Body of pancreas (tissue), 4 donors: ENCODE measurements around the gene RANGAP1. TPM values are rescaled to one million over a fixed set of nuclear protein-coding genes. Genes with fewer than 3 reads are reported as not detected.

Source experiments
- ATAC-seq: fragments of 150-250 bp; one replicate; pipeline ENCODE4 v1.9.1; 2016
- DNase-seq, 4 donors: peaks; one replicate each; pipeline ENCODE4 v3.0.0-alpha.2; 2019
- H3K27ac ChIP-seq, 4 donors: fragments of 200-600 bp; sonication (generic); 1 replicate in 3 of 4; 2 replicates in 1 of 4; pipeline versions ENCODE4 v1.5.1 to v1.6.1; 2016 to 2019; ENCODE audit warnings: mild to moderate bottlenecking in 1 of 4, mixed read lengths in 1 of 4, moderate library complexity in 1 of 4
- H3K27me3 ChIP-seq, 2 donors: fragments of 200-600 bp; sonication (generic); one replicate each; pipeline ENCODE4 v1.6.0; 2016; ENCODE audit warnings: mild to moderate bottlenecking in 1 of 2
- H3K36me3 ChIP-seq, 2 donors: fragments of 200-600 bp; sonication (generic); replicated peaks in 1 of 2; 2 replicates each; pipeline ENCODE4 v1.5.1; 2016; ENCODE audit warnings: low read depth in 2 of 2; ENCODE audit not compliant: insufficient read depth in 1 of 2
- H3K4me1 ChIP-seq: fragments of 200-600 bp; sonication (generic); one replicate; pipeline ENCODE4 v1.6.0; 2016
- H3K4me3 ChIP-seq, 2 donors: fragments of 200-600 bp; sonication (generic); 1 replicate in 1 of 2; 2 replicates in 1 of 2; pipeline ENCODE4 v1.5.1; 2016 to 2019
- H3K9me3 ChIP-seq, 3 donors: fragments of 200-600 bp; sonication (generic); 1 replicate in 2 of 3; 2 replicates in 1 of 3; pipeline ENCODE4 v1.5.1; 2016
- POLR2A ChIP-seq, 3 donors: fragments of 450-650 bp; IDR thresholded peaks; one replicate each; pipeline ENCODE4 v1.6.1; 2016; ENCODE audit warnings: antibody characterized with exemption in 3 of 3, mild to moderate bottlenecking in 2 of 3
- WGBS, 2 donors: methylation state at CpG; one replicate each; pipeline ENCODE4 v1.1.5; 2017; 5-methylcytosine and 5-hydroxymethylcytosine counted together
- intact Hi-C: fragments of 100-400 bp; cut with DNase I; formaldehyde crosslinking; loops from one replicate; pipeline ENCODE4 v1.15.1; 2023
- total RNA-seq, 2 donors: library from RNA; depleted of rRNA; stranded (reverse); fragments of >200 nt; gene quantifications; one replicate each; pipeline ENCODE4 v1.1.0, GENCODE V29; 2016
- TF ChIP-seq, protein P1 (sequence below), 7 experiments: fragments of 450-650 bp in 4 of 7; fragments of 200-600 bp in 3 of 7; sonication (generic) in 3 of 7; IDR thresholded peaks; one replicate each; pipeline ENCODE4 v1.5.1; 2016 to 2019; ENCODE audit warnings: antibody characterized with exemption in 7 of 7

Gene RANGAP1
- total RNA-seq, 2 donors from 2014 or later, result 45.4 to 62.3 TPM

DNA sequence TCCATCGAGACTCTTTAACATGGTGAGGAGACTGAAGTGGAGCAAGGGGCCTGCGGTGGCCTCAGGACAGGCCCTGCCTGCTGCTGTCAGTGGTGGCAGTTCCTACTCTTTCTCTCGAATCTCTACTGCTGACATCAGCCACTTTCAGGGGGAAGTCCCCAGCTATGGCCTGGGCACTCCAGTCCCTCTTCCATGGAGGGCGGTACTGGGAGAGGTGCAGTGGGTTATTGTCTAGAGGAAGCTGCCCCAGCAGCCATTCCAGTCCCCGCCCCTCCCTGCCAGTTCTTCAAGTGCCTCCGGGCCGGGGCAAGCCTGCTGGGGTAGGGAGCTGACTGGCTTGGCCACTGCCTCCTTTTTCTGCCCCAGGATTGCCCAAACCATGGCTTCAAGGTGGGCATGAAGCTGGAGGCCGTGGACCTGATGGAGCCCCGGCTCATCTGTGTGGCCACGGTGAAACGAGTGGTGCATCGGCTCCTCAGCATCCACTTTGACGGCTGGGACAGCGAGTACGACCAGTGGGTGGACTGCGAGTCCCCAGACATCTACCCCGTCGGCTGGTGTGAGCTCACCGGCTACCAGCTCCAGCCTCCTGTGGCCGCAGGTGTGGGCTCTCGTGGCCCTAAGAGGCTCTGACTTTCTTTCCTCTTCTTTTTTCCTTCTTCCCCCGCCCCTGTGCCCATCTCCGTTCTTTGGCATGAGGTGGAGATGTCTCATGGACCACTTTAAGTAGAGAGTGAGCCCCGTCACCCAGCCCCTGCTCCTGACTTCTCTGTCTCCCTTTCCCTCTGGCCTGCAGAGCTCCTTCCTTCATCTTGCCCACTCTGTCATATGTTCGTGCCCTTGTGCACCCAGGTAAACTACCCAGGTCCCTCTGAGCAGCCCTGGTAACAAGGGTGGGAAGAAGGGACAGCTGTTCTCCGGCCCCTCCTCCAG is 59.0 kb downstream of the RANGAP1 start:
- no peaks in the 10 kb centered on the region for H3K9me3 ChIP-seq
- 92 to 94% methylated on average over 14 to 25 of the region's 26 CpGs for WGBS, 2 donors
- no peak for ATAC-seq

DNA sequence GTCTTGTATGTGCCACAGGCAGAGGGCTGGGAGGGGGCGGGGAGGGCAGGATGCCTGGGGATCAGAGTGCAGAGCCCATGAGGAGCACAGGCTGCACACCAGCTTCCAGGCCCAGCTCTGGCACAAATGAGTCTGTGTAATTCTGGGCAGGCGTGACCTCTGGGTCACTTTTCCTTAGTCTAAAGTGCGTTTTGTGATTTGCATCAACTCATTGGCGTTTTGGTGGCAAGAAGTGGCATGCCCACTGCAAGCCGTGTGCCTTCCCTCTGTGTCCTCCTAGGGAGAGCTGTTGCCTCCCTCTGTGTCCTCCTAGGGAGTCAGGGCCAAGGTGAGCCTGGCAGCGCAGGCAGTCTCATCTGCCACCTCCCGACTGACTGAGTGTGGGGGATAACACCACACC is 62.5 kb downstream of the RANGAP1 start:
- no peak for DNase-seq
- H3K4me1 ChIP-seq, result no peaks in the 10 kb centered on the region
- no peaks in the 10 kb centered on the region for H3K27me3 ChIP-seq
- H3K9me3 ChIP-seq, result no peaks in the 10 kb centered on the region
- WGBS, 2 donors, result 83% methylated on average over 4 to 6 of the region's 7 CpGs
- TF ChIP-seq, protein P1, sequence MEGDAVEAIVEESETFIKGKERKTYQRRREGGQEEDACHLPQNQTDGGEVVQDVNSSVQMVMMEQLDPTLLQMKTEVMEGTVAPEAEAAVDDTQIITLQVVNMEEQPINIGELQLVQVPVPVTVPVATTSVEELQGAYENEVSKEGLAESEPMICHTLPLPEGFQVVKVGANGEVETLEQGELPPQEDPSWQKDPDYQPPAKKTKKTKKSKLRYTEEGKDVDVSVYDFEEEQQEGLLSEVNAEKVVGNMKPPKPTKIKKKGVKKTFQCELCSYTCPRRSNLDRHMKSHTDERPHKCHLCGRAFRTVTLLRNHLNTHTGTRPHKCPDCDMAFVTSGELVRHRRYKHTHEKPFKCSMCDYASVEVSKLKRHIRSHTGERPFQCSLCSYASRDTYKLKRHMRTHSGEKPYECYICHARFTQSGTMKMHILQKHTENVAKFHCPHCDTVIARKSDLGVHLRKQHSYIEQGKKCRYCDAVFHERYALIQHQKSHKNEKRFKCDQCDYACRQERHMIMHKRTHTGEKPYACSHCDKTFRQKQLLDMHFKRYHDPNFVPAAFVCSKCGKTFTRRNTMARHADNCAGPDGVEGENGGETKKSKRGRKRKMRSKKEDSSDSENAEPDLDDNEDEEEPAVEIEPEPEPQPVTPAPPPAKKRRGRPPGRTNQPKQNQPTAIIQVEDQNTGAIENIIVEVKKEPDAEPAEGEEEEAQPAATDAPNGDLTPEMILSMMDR (IDR thresholded peaks at IDR 0.05), result no peak
- no peak for TF ChIP-seq POLR2A (IDR thresholded peaks at IDR 0.05)
- no peak overlapping the region for H3K4me3 ChIP-seq
- intact Hi-C loops, result no loop called here
- no peak overlapping the region for H3K27ac ChIP-seq
- ATAC-seq, result no peak
- peaks cover 0 to 26% of the 10 kb centered on the region in 2 donors for H3K36me3 ChIP-seq

More for the DNA sequence above, 59.0 kb downstream of the RANGAP1 start:
- intact Hi-C loops, result no loop called here
- Histone ChIP-seq H3K27ac (no peak overlapping the region), H3K27me3 (no peaks in the 10 kb centered on the region), H3K4me1 (no peaks in the 10 kb centered on the region), H3K4me3 (no peak overlapping the region), H3K36me3 (peaks cover 0 to 15% of the 10 kb centered on the region in 2 donors)
- TF ChIP-seq, protein P1 (IDR thresholded peaks at IDR 0.05), result no peak
- no peak for TF ChIP-seq POLR2A (IDR thresholded peaks at IDR 0.05)
- DNase-seq, result peak in 1 of 4 donors; percentile 36

DNA sequence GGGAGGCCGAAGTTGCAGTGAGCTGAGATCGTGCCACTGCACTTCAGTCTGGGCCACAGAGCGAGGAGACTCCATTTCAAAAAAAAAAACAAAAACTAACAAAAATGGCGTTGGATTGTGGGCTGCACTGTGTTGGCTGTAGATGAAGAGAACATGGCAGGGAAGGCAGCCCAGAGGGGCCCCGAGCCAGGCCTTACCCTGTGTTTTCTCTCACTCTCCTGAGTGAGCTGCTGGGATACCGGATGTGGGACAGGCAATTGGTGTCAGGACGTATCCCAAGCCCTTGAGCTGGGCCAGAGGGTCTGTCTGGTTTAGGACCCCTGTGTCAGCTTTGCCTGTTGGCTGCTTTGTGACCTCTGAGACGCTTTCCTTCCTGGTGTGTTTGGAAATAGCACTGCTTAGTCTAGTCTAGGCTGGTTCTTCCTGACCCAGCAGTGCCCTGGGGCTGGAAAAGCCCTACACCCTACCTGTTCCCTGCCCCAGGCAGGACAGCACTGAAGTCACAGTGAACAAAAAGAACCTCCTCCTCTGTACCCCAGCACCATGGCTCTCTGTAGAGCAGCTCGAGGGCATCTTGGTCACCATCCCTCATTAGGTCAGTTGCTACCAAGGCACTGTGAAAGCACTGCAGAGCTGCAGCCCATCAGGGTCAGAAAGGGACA is 63.0 kb downstream of the RANGAP1 start:
- DNase-seq (no peak), ATAC-seq (no peak)
- TF ChIP-seq, protein P1 (IDR thresholded peaks at IDR 0.05), result no peak
- TF ChIP-seq POLR2A (IDR thresholded peaks at IDR 0.05), result no peak
- Histone ChIP-seq H3K4me3 (no peak overlapping the region), H3K4me1 (no peaks in the 10 kb centered on the region), H3K27ac (no peak overlapping the region), H3K27me3 (no peaks in the 10 kb centered on the region), H3K36me3 (peaks cover 0 to 26% of the 10 kb centered on the region in 2 donors), H3K9me3 (no peaks in the 10 kb centered on the region)
- 89 to 90% methylated on average over 8 to 9 of the region's 9 CpGs for WGBS, 2 donors
- intact Hi-C loops, result no loop called here

- 70 to 87% methylated on average over 14 to 16 of the region's 16 CpGs for WGBS, 2 donors
- Histone ChIP-seq H3K4me1 (no peaks in the 10 kb centered on the region), H3K36me3 (peaks cover 0 to 16% of the 10 kb centered on the region in 2 donors), H3K9me3 (no peaks in the 10 kb centered on the region), H3K4me3 (no peak overlapping the region), H3K27ac (peak overlapping the region in 2 of 4 donors; percentile 6 to 52), H3K27me3 (no peaks in the 10 kb centered on the region)
- TF ChIP-seq POLR2A (IDR thresholded peaks at IDR 0.05), result peak in 1 of 3 donors; percentile 23
- TF ChIP-seq, protein P1 (IDR thresholded peaks at IDR 0.05), result no peak
- DNase-seq (peak in 3 of 4 donors; percentile 34 to 52 (median 35)), ATAC-seq (peak; percentile 42)
- intact Hi-C loops, result no loop called here
These were observed 68.3 kb downstream of the RANGAP1 start for GRCh38 chr22:41217553-41218157.
